IMR-90 (cell line): ENCODE results near the gene OSBPL6. TPM values are rescaled to one million over a fixed set of nuclear protein-coding genes. Genes with fewer than 3 reads are reported as not detected.

Source experiments
- ATAC-seq: fragments of 200-7000 bp; cut with Tn5 transposase; 2 replicates; pipeline ENCODE4 v1.9.1; 2020; ENCODE audit warnings: low read depth, mild to moderate bottlenecking, moderate library complexity
- BruUV-seq: library from RNA; stranded (reverse); fragments of 400-500 nt; replicated peaks from 2 replicates; lab custom pipeline; 2021; lab: Mats Ljungman, UMichigan
- CTCF ChIA-PET: fragments of 300-600 bp; formaldehyde crosslinking; extraction: SDS; loops from one replicate; lab custom pipeline; 2021; ENCODE audit warnings: antibody characterized with exemption; lab: Yijun Ruan, JAX
- POLR2A ChIA-PET: fragments of 300-600 bp; sonication (Branson Sonifier 250); formaldehyde crosslinking; loops from one replicate; lab custom pipeline; 2022; ENCODE audit warnings: antibody characterized with exemption; ENCODE audit not compliant: unreplicated experiment; lab: Charles Lee
- DNase-seq: peaks from one replicate; pipeline ENCODE4 v3.0.0; 2013
- H2AFZ ChIP-seq: replicated peaks from 2 replicates; pipeline ENCODE3; 2013; ENCODE audit warnings: low read length, mild to moderate bottlenecking; ENCODE audit not compliant: poor library complexity
- H2AK5ac ChIP-seq: 2 replicates; pipeline ENCODE4 v1.6.1; 2013; ENCODE audit warnings: low read depth, low read length, inconsistent platforms
- H2AK9ac ChIP-seq: replicated peaks from 2 replicates; pipeline ENCODE3; 2013; ENCODE audit warnings: mild to moderate bottlenecking, low read depth, low read length, moderate library complexity; ENCODE audit not compliant: poor library complexity
- H2BK120ac ChIP-seq: 2 replicates; pipeline ENCODE4 v1.6.1; 2013; ENCODE audit warnings: low read depth, low read length, inconsistent platforms
- H2BK15ac ChIP-seq: 3 replicates; pipeline ENCODE4 v1.6.1; 2013; ENCODE audit warnings: low read depth, low read length, inconsistent platforms
- H2BK20ac ChIP-seq: 2 replicates; pipeline ENCODE4 v1.6.1; 2013; ENCODE audit warnings: low read depth, mild to moderate bottlenecking, inconsistent platforms, low read length, moderate library complexity
- H2BK5ac ChIP-seq: 2 replicates; pipeline ENCODE4 v1.6.1; 2013; ENCODE audit warnings: mild to moderate bottlenecking, low read depth, low read length, inconsistent platforms; ENCODE audit not compliant: poor library complexity, severe bottlenecking
- H3K14ac ChIP-seq: replicated peaks from 2 replicates; pipeline ENCODE4 v1.6.1; 2013; ENCODE audit warnings: low read depth, low read length, inconsistent platforms
- H3K18ac ChIP-seq: 2 replicates; pipeline ENCODE4 v1.6.1; 2013; ENCODE audit warnings: low read depth, low read length, control low read depth
- H3K23ac ChIP-seq: 2 replicates; pipeline ENCODE4 v1.6.1; 2013; ENCODE audit warnings: low read depth, low read length, inconsistent platforms
- H3K27ac ChIP-seq: 2 replicates; pipeline ENCODE4 v1.5.1; 2013; ENCODE audit warnings: mild to moderate bottlenecking, control low read depth, low read length; ENCODE audit not compliant: insufficient read depth
- H3K27me3 ChIP-seq: 2 replicates; pipeline ENCODE4 v1.6.1; 2013; ENCODE audit warnings: low read length; ENCODE audit not compliant: control insufficient read depth, insufficient read depth
- H3K36me3 ChIP-seq: 2 replicates; pipeline ENCODE4 v1.6.1; 2013; ENCODE audit warnings: low read length, mixed read lengths; ENCODE audit not compliant: control insufficient read depth, insufficient read depth
- H3K4ac ChIP-seq: 2 replicates; pipeline ENCODE4 v1.6.1; 2013; ENCODE audit warnings: low read depth, low read length, inconsistent platforms
- H3K4me1 ChIP-seq: 2 replicates; pipeline ENCODE4 v1.6.1; 2013; ENCODE audit warnings: low read length, mixed read lengths; ENCODE audit not compliant: control insufficient read depth, insufficient read depth
- H3K4me2 ChIP-seq: 2 replicates; pipeline ENCODE4 v1.6.1; 2013; ENCODE audit warnings: low read depth, mild to moderate bottlenecking, control low read depth, low read length, moderate library complexity
- H3K4me3 ChIP-seq: 2 replicates; pipeline ENCODE4 v1.5.1; 2013; ENCODE audit warnings: low read depth, mild to moderate bottlenecking, control low read depth, low read length, moderate library complexity; ENCODE audit not compliant: insufficient read depth
- H3K56ac ChIP-seq: 2 replicates; pipeline ENCODE4 v1.6.1; 2013; ENCODE audit warnings: low read length, inconsistent platforms; ENCODE audit not compliant: insufficient read depth; ENCODE audit errors: extremely low read depth
- H3K79me1 ChIP-seq, 2 experiments: 2 replicates each; pipeline ENCODE4 v1.6.1; 2013; ENCODE audit warnings: low read length in 2 of 2, inconsistent platforms in 1 of 2, low read depth in 1 of 2
- H3K9ac ChIP-seq: 2 replicates; pipeline ENCODE4 v1.6.1; 2013; ENCODE audit warnings: low read depth, low read length, control low read depth
- H3K9me1 ChIP-seq: 2 replicates; pipeline ENCODE4 v1.6.1; 2013; ENCODE audit warnings: low read length, inconsistent platforms; ENCODE audit not compliant: insufficient read depth
- H3K9me3 ChIP-seq: 2 replicates; pipeline ENCODE4 v1.6.1; 2013; ENCODE audit warnings: low read length; ENCODE audit not compliant: control insufficient read depth, insufficient read depth
- H4K20me1 ChIP-seq: 2 replicates; pipeline ENCODE4 v1.6.1; 2013; ENCODE audit warnings: low read length, inconsistent platforms; ENCODE audit not compliant: insufficient read depth
- H4K5ac ChIP-seq: 2 replicates; pipeline ENCODE4 v1.6.1; 2013; ENCODE audit warnings: mild to moderate bottlenecking, low read depth, low read length, control low read depth
- H4K8ac ChIP-seq, 2 experiments: 2 replicates each; pipeline ENCODE4 v1.6.1; 2013; ENCODE audit warnings: low read depth in 2 of 2, low read length in 2 of 2, control low read depth in 1 of 2, inconsistent platforms in 1 of 2
- H4K91ac ChIP-seq: 2 replicates; pipeline ENCODE4 v1.6.1; 2013; ENCODE audit warnings: low read depth, low read length, inconsistent platforms; ENCODE audit not compliant: insufficient read depth
- BHLHE40 ChIP-seq: fragments of 150-350 bp; IDR thresholded peaks from 2 replicates; pipeline ENCODE4 v1.6.1; 2016; ENCODE audit warnings: mild to moderate bottlenecking, low read depth, low read length
- CEBPB ChIP-seq: IDR thresholded peaks from 2 replicates; pipeline ENCODE4 v1.6.1; 2012; ENCODE audit warnings: low read depth, low read length, improper control_type of control experiment
- CHD1 ChIP-seq: IDR thresholded peaks from 2 replicates; pipeline ENCODE4 v1.6.1; 2012; ENCODE audit warnings: low read depth, low read length, improper control_type of control experiment
- FOS ChIP-seq: fragments of 150-350 bp; IDR thresholded peaks from 2 replicates; pipeline ENCODE4 v1.6.1; 2016; ENCODE audit warnings: low read depth, low read length
- MAFK ChIP-seq: IDR thresholded peaks from 2 replicates; pipeline ENCODE4 v1.6.1; 2012; ENCODE audit warnings: low read depth, low read length, improper control_type of control experiment
- MAZ ChIP-seq: IDR thresholded peaks from 2 replicates; pipeline ENCODE4 v1.6.1; 2012; ENCODE audit warnings: low read depth, mild to moderate bottlenecking, low read length, improper control_type of control experiment, moderate library complexity, borderline replicate concordance
- MXI1 ChIP-seq: IDR thresholded peaks from 2 replicates; pipeline ENCODE4 v1.6.1; 2012; ENCODE audit warnings: low read depth, mild to moderate bottlenecking, low read length, moderate library complexity, borderline replicate concordance
- NFE2L2 ChIP-seq: fragments of 150-350 bp; IDR thresholded peaks from 2 replicates; pipeline ENCODE4 v1.6.1; 2016; ENCODE audit warnings: low read depth, mild to moderate bottlenecking, low read length
- POLR2A ChIP-seq: IDR thresholded peaks from 2 replicates; pipeline ENCODE4 v1.6.1; 2012; ENCODE audit warnings: mild to moderate bottlenecking, low read depth, low read length
- RAD21 ChIP-seq: IDR thresholded peaks from 2 replicates; pipeline ENCODE4 v1.6.1; 2012; ENCODE audit warnings: low read length, improper control_type of control experiment
- RCOR1 ChIP-seq: IDR thresholded peaks from 2 replicates; pipeline ENCODE4 v1.6.1; 2012; ENCODE audit warnings: mild to moderate bottlenecking, low read length, improper control_type of control experiment; ENCODE audit not compliant: insufficient replicate concordance
- RFX5 ChIP-seq: IDR thresholded peaks from 2 replicates; pipeline ENCODE4 v1.8.0; 2012; ENCODE audit warnings: low read depth, mild to moderate bottlenecking, low read length, moderate library complexity
- SMC3 ChIP-seq: fragments of 150-350 bp; IDR thresholded peaks from 2 replicates; pipeline ENCODE4 v1.6.1; 2016; ENCODE audit warnings: low read depth, mild to moderate bottlenecking, antibody characterized with exemption, low read length, moderate library complexity
- WGBS, 2 experiments: methylation state at CpG; one replicate each; pipeline versions ENCODE4 v1.1.5 to v1.1.7; 2013; ENCODE audit warnings: missing lambda C conversion rate in 2 of 2; ENCODE audit not compliant: insufficient read length in 1 of 2; ENCODE audit errors: extremely low coverage in 2 of 2; 5-methylcytosine and 5-hydroxymethylcytosine counted together
- dilution Hi-C: fragments of 300-500 bp; cut with HindIII; formaldehyde crosslinking; loops from one replicate; pipeline ENCODE4 v1.14.3; 2018; ENCODE audit warnings: low sequenced_read_pairs; ENCODE audit not compliant: unreplicated experiment
- in situ Hi-C: fragments of 300-500 bp; cut with MboI; formaldehyde crosslinking; loops from 3 replicates; pipeline ENCODE4 v1.14.3; 2019; ENCODE audit warnings: low sequenced_read_pairs, inconsistent platforms, mixed read lengths
- intact Hi-C: fragments of 100-400 bp; cut with micrococcal nuclease; formaldehyde crosslinking; loops from 2 replicates; pipeline ENCODE4 v1.10.0; 2022
- polyA plus RNA-seq, 3 experiments: library from polyadenylated mRNA; depleted of rRNA; stranded (reverse); fragments of >200 nt; gene quantifications; 2 replicates each; pipeline ENCODE4 v1.2.3, GENCODE V29; 2012; ENCODE audit warnings: low replicate concordance in 1 of 3
- total RNA-seq: library from RNA; depleted of rRNA; stranded (reverse); fragments of >200 nt; gene quantifications from 2 replicates; pipeline ENCODE4 v1.2.3, GENCODE V29; 2012
- TF ChIP-seq, protein P1 (sequence below): conservative IDR thresholded peaks from 2 replicates; pipeline ENCODE4 v1.5.1; 2012; ENCODE audit warnings: mild to moderate bottlenecking, low read depth, low read length, improper control_type of control experiment

OSBPL6 gene
- total and polyA plus RNA-seq, 2 of the 4 experiments (the other 2 are of a cell fraction), result 3.2 to 3.7 TPM

DNA sequence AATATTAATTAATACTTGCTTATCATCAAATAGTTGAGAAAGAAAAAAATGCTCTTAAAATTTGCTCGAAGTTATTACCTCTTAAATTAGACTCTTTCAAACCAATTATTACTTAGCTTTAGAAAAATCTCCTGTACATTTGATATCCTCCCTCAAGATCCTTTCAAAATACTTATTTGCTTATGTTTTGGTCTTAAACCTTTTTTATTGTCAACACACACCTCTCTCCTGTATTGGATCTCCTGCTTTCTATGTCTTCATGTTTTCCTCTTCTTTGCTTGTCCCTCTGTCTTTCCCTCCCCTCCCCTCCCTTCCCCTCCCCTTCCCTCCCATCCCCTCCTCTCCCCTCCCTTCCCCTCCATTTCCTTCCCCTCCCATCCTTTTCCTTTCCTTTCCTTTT is 14.0 kb downstream of the OSBPL6 start:
- no peak overlapping the region for H2AK5ac ChIP-seq
- H3K27ac ChIP-seq, result no peak overlapping the region
- no peak overlapping the region for H4K91ac ChIP-seq
- no peak overlapping the region for H3K4me3 ChIP-seq
- no peak overlapping the region for H2BK120ac ChIP-seq
- no peak overlapping the region for H2AK9ac ChIP-seq
- no peak overlapping the region for H3K56ac ChIP-seq
- no peak overlapping the region for H2BK15ac ChIP-seq
- in situ Hi-C loops, result no loop called here
- no peaks in the 10 kb centered on the region for H3K9me3 ChIP-seq
- no peak for TF ChIP-seq SMC3
- no peak for TF ChIP-seq RAD21
- TF ChIP-seq MXI1, result no peak
- no peak for TF ChIP-seq CEBPB
- TF ChIP-seq POLR2A, result no peak
- no peak for TF ChIP-seq FOS
- no peak for TF ChIP-seq NFE2L2
- TF ChIP-seq CHD1, result no peak
- TF ChIP-seq BHLHE40, result no peak
- no peak for TF ChIP-seq RFX5
- TF ChIP-seq, protein P1, sequence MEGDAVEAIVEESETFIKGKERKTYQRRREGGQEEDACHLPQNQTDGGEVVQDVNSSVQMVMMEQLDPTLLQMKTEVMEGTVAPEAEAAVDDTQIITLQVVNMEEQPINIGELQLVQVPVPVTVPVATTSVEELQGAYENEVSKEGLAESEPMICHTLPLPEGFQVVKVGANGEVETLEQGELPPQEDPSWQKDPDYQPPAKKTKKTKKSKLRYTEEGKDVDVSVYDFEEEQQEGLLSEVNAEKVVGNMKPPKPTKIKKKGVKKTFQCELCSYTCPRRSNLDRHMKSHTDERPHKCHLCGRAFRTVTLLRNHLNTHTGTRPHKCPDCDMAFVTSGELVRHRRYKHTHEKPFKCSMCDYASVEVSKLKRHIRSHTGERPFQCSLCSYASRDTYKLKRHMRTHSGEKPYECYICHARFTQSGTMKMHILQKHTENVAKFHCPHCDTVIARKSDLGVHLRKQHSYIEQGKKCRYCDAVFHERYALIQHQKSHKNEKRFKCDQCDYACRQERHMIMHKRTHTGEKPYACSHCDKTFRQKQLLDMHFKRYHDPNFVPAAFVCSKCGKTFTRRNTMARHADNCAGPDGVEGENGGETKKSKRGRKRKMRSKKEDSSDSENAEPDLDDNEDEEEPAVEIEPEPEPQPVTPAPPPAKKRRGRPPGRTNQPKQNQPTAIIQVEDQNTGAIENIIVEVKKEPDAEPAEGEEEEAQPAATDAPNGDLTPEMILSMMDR, result no peak
- no peak for TF ChIP-seq MAFK
- no peak for TF ChIP-seq RCOR1
- no peak for TF ChIP-seq MAZ
- intact Hi-C loops, result no loop called here
- H3K18ac ChIP-seq, result no peak overlapping the region
- H3K4me2 ChIP-seq, result no peak overlapping the region
- no peak overlapping the region for H3K14ac ChIP-seq
- H4K20me1 ChIP-seq, result no peaks in the 10 kb centered on the region
- peaks cover 12 to 16% of the 10 kb centered on the region in 2 experiments; a peak in 1 of 4 replicates for H3K79me1 ChIP-seq
- POLR2A ChIA-PET, result no interaction called here
- no peak overlapping the region for H2BK5ac ChIP-seq
- no peak overlapping the region for H3K9ac ChIP-seq
- H3K27me3 ChIP-seq, result no peaks in the 10 kb centered on the region
- no peaks in the 10 kb centered on the region for H3K4me1 ChIP-seq
- no peak overlapping the region for H3K4ac ChIP-seq
- H3K36me3 ChIP-seq, result no peaks in the 10 kb centered on the region
- H3K9me1 ChIP-seq, result no peaks in the 10 kb centered on the region; the same call in 1 of the 2 replicates
- no peak overlapping the region for H2AFZ ChIP-seq
- no TSS peak for BruUV-seq
- H4K5ac ChIP-seq, result no peak overlapping the region
- WGBS, 2 experiments, result no CpG with 5 or more reads among the region's 1 CpG
- no peak overlapping the region for H2BK20ac ChIP-seq
- dilution Hi-C loops, result no loop called here
- CTCF ChIA-PET, result interaction anchor here (0.7 kb wide), 1 partner anchor 37 kb away, joined by 6 read pairs; no protein-coding TSS in a partner anchor
- H3K23ac ChIP-seq, result no peak overlapping the region
- ATAC-seq (no peak), DNase-seq (no peak)
- H4K8ac ChIP-seq, result no peak overlapping the region
